Type B pancreatic cell (in vitro differentiated cells): ENCODE results near the gene DGUOK. TPM values are rescaled to one million over a fixed set of nuclear protein-coding genes. Genes with fewer than 3 reads are reported as not detected.
A peak's percentile ranks its signal among the peaks of the same experiment; 100 is the strongest.
"Not testable (repeated sequence)": the region's sequence is repeated elsewhere in the genome, so short reads cannot be mapped to it uniquely, and the experiment has no call there.

Experiments
- DNase-seq: peaks from one replicate; pipeline ENCODE4 v3.0.0; 2021; ENCODE audit warnings: mixed read lengths; ENCODE audit not compliant: unreplicated experiment; ENCODE audit errors: extremely low spot score
- H3K27ac Mint-ChIP-seq: 2 replicates; pipeline ENCODE4 v1.8.0; 2021; ENCODE audit warnings: mild to moderate bottlenecking, mixed read lengths
- H3K27me3 Mint-ChIP-seq: 2 replicates; pipeline ENCODE4 v1.8.0; 2021; ENCODE audit warnings: mixed read lengths
- H3K36me3 Mint-ChIP-seq: 2 replicates; pipeline ENCODE4 v1.8.0; 2021; ENCODE audit warnings: mixed read lengths
- H3K4me1 Mint-ChIP-seq: one replicate; pipeline ENCODE4 v1.8.0; 2021; ENCODE audit warnings: mixed read lengths; ENCODE audit not compliant: unreplicated experiment
- H3K4me3 Mint-ChIP-seq: 2 replicates; pipeline ENCODE4 v1.8.0; 2021; ENCODE audit warnings: mild to moderate bottlenecking, mixed read lengths
- H3K9me3 Mint-ChIP-seq: 2 replicates; pipeline ENCODE4 v1.8.0; 2021; ENCODE audit warnings: mixed read lengths
- CTCF ChIP-seq: fragments of 200-600 bp; sonication (generic); conservative IDR thresholded peaks from 2 replicates; pipeline ENCODE4 v1.5.0; 2021; ENCODE audit warnings: antibody characterized with exemption, mild to moderate bottlenecking
- total RNA-seq: library from RNA; stranded (reverse); gene quantifications from 2 replicates; pipeline ENCODE4 v1.2.1, GENCODE V29; 2021; ENCODE audit warnings: low replicate concordance

Gene DGUOK
- total RNA-seq, 1 donor from 2014 or later = 73.4 TPM

DNA sequence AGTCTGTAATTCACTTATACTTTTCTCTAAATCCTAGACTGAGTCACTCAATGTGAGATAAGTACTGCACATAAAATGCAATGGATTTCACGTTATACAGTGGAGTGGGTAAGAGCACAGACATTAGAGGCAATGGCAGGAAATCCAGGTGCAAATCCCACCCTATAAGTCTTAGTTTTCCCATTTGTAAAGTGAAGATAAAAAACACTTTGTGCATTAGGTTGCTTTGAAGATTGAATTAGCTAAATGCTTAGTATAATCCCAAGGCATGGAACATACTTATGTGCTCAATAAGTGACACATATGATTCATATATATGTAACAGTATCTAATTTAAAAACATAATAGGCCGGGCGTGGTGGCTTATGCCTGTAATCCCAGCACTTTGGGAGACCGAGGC lies 23.4 kb upstream of the DGUOK start:
- Mint-ChIP-seq H3K27me3 (peaks cover 3% of the 10 kb centered on the region), H3K4me1 (no peaks in the 10 kb centered on the region), H3K36me3 (no peaks in the 10 kb centered on the region), H3K4me3 (no peak overlapping the region), H3K27ac (no peak overlapping the region), H3K9me3 (no peaks in the 10 kb centered on the region)
- TF ChIP-seq CTCF = no peak
- DNase-seq = no peak

- not testable (repeated sequence) for DNase-seq, H3K27ac Mint-ChIP-seq, H3K4me3 Mint-ChIP-seq, H3K4me1 Mint-ChIP-seq, H3K36me3 Mint-ChIP-seq, H3K9me3 Mint-ChIP-seq, H3K27me3 Mint-ChIP-seq
Observed at GRCh38 chr2:73903949-73904613, 22.6 kb upstream of the DGUOK start.

GRCh38 chr2:73904952-73905351 lies 21.7 kb upstream of the DGUOK start:
- peaks cover 3% of the 10 kb centered on the region for H3K27me3 Mint-ChIP-seq
- DNase-seq = no peak
- H3K4me3 Mint-ChIP-seq = no peak overlapping the region
- no peaks in the 10 kb centered on the region for H3K36me3 Mint-ChIP-seq
- no peak for TF ChIP-seq CTCF
- H3K9me3 Mint-ChIP-seq = no peaks in the 10 kb centered on the region
- no peaks in the 10 kb centered on the region for H3K4me1 Mint-ChIP-seq
- no peak overlapping the region for H3K27ac Mint-ChIP-seq

DNA sequence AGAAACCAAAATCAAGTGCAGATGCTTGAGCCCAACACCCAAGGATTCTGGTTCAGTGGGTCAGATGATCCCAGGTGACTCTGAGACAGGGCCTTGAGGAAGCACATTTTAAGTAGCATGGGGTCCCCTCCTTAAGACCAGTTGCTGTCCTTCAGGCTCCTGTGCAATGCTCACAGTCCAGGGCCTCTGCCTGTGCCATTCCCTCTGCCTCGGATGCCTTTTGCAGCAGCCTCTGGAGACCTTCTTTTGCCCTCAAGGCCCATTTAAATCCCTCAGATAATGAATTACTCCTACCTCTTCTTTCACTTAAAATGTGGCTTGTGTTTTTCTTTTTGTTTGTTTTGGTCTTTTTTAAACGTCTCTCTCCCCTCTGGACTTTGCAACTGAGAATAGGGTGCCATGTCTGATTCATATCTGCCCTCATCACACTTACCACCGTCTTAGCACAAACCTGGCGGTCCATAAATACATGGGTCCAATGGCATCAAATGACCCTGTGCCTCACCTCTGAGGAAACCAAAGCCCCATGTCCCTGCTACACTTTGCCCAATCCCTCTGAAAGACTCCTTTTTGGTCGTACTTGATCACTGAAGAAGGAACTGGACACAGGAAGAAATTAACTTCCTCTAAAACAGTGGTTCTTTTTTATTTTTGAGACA lies 19.7 kb upstream of the DGUOK start:
- no peaks in the 10 kb centered on the region for H3K9me3 Mint-ChIP-seq
- no peaks in the 10 kb centered on the region for H3K36me3 Mint-ChIP-seq
- no peak for TF ChIP-seq CTCF
- DNase-seq = peak; percentile 22
- no peak overlapping the region for H3K27ac Mint-ChIP-seq
- H3K27me3 Mint-ChIP-seq = peaks cover 3% of the 10 kb centered on the region
- no peaks in the 10 kb centered on the region for H3K4me1 Mint-ChIP-seq
- H3K4me3 Mint-ChIP-seq = no peak overlapping the region

- H3K27me3 Mint-ChIP-seq = no peaks in the 10 kb centered on the region
- no peaks in the 10 kb centered on the region for H3K4me1 Mint-ChIP-seq
- no peaks in the 10 kb centered on the region for H3K36me3 Mint-ChIP-seq
- TF ChIP-seq CTCF = no peak
- no peaks in the 10 kb centered on the region for H3K9me3 Mint-ChIP-seq
- no peak overlapping the region for H3K4me3 Mint-ChIP-seq
- DNase-seq = peak; percentile 29
- peak overlapping the region; percentile 26 for H3K27ac Mint-ChIP-seq
Observed at GRCh38 chr2:73907840-73908452, 18.7 kb upstream of the DGUOK start.
